ENCODE measurements around the gene DOK7. TPM values are rescaled to one million over a fixed set of nuclear protein-coding genes. Genes with fewer than 3 reads are reported as not detected.

DOK7 gene
- total and polyA plus RNA-seq, 8 donors: 0.37 to 8.1 (median 4.3) TPM; not detected in 1

GRCh38 chr4:3446631-3447320 lies 16.3 kb upstream of the DOK7 start:
- no peaks in the 10 kb centered on the region for H3K9me3 ChIP-seq
- TF ChIP-seq EP300 (IDR thresholded peaks at IDR 0.05): no peak
- TF ChIP-seq CTCF (IDR thresholded peaks at IDR 0.05): no peak
- TF ChIP-seq POLR2A (IDR thresholded peaks at IDR 0.05): no peak
- TF ChIP-seq POLR2AphosphoS5 (IDR thresholded peaks at IDR 0.05): no peak
- no peaks in the 10 kb centered on the region for H3K27me3 ChIP-seq
- H3K27ac ChIP-seq: no peak overlapping the region
- H3K4me1 ChIP-seq: peaks cover 4 to 18% (median 14%) of the 10 kb centered on the region in 4 donors
- intact Hi-C loops (cut with DNase I; ENCODE audit: low total_unique reads): no loop called here
- H3K36me3 ChIP-seq: no peaks in the 10 kb centered on the region
- no peak for DNase-seq
- H3K4me3 ChIP-seq: no peak overlapping the region
- WGBS, 5 donors: 93 to 96% (median 94%) methylated on average over 5 to 22 of the region's 22 CpGs

GRCh38 chr4:3447431-3448395 lies 15.4 kb upstream of the DOK7 start:
- no peaks in the 10 kb centered on the region for H3K27me3 ChIP-seq
- no peaks in the 10 kb centered on the region for H3K36me3 ChIP-seq
- intact Hi-C loops (cut with DNase I; ENCODE audit: low total_unique reads): no loop called here
- no peak overlapping the region for H3K4me3 ChIP-seq
- 92 to 96% (median 93%) methylated on average over 40 to 53 of the region's 53 CpGs for WGBS, 5 donors
- no peaks in the 10 kb centered on the region for H3K9me3 ChIP-seq
- TF ChIP-seq POLR2A (IDR thresholded peaks at IDR 0.05) (no peak), EP300 (IDR thresholded peaks at IDR 0.05) (no peak), CTCF (IDR thresholded peaks at IDR 0.05) (no peak), POLR2AphosphoS5 (IDR thresholded peaks at IDR 0.05) (no peak)
- H3K27ac ChIP-seq: no peak overlapping the region
- peaks cover 5 to 25% (median 20%) of the 10 kb centered on the region in 4 donors for H3K4me1 ChIP-seq
- DNase-seq: no peak

GRCh38 chr4:3449047-3449573 lies 14.0 kb upstream of the DOK7 start:
- H3K27me3 ChIP-seq: no peaks in the 10 kb centered on the region

More at GRCh38 chr4:3449047-3449573, 14.0 kb upstream of the DOK7 start:
- Histone ChIP-seq H3K4me1 (peaks cover 5 to 18% (median 12%) of the 10 kb centered on the region in 4 donors), H3K4me3 (no peak overlapping the region), H3K9me3 (no peaks in the 10 kb centered on the region), H3K27ac (no peak overlapping the region), H3K36me3 (no peaks in the 10 kb centered on the region)
- intact Hi-C loops (cut with DNase I; ENCODE audit: low total_unique reads): no loop called here
- no peak for DNase-seq
- TF ChIP-seq CTCF (IDR thresholded peaks at IDR 0.05) (no peak), POLR2AphosphoS5 (IDR thresholded peaks at IDR 0.05) (no peak), EP300 (IDR thresholded peaks at IDR 0.05) (no peak), POLR2A (IDR thresholded peaks at IDR 0.05) (no peak)
- 91 to 97% (median 93%) methylated on average over 19 to 21 of the region's 21 CpGs for WGBS, 5 donors
